PC-9 (cell line): ENCODE data around the gene KLHL17. TPM values are rescaled to one million over a fixed set of nuclear protein-coding genes. Genes with fewer than 3 reads are reported as not detected.
"Not testable (repeated sequence)": the region's sequence is repeated elsewhere in the genome, so short reads cannot be mapped to it uniquely, and the experiment has no call there.

Experiments
- BruUV-seq: library from RNA; stranded (reverse); fragments of 400-500 nt; replicated peaks from 2 replicates; lab custom pipeline; 2021; lab: Mats Ljungman, UMichigan
- CTCF ChIA-PET: fragments of 300-600 bp; sonication (Branson Sonifier 250); formaldehyde crosslinking; loops from one replicate; lab custom pipeline; 2022; ENCODE audit warnings: antibody characterized with exemption; lab: Charles Lee
- POLR2A ChIA-PET: fragments of 300-600 bp; sonication (Branson Sonifier 250); formaldehyde crosslinking; loops from one replicate; lab custom pipeline; 2022; ENCODE audit warnings: antibody characterized with exemption; ENCODE audit not compliant: unreplicated experiment; lab: Charles Lee
- DNase-seq, 2 experiments: peaks; one replicate each; pipeline versions ENCODE4 v3.0.0 to v3.0.0-alpha.2; 2015 to 2022; ENCODE audit warnings: mixed read lengths in 1 of 2
- H2AFZ ChIP-seq: fragments of 200-600 bp; sonication (generic); 2 replicates; pipeline ENCODE4 v1.8.1; 2017; ENCODE audit warnings: antibody characterized with exemption
- H3F3A ChIP-seq: fragments of 200-600 bp; sonication (generic); 2 replicates; pipeline ENCODE4 v1.8.1; 2017; ENCODE audit warnings: antibody characterized with exemption, mild to moderate bottlenecking, low read depth; ENCODE audit not compliant: insufficient read depth
- H3K27ac ChIP-seq: fragments of 200-600 bp; sonication (generic); 2 replicates; pipeline ENCODE4 v1.6.1; 2016; ENCODE audit warnings: mixed run types
- H3K27me3 ChIP-seq: fragments of 200-600 bp; sonication (generic); 2 replicates; pipeline ENCODE4 v1.6.1; 2016; ENCODE audit warnings: low read depth, mixed run types; ENCODE audit not compliant: insufficient read depth
- H3K36me3 ChIP-seq: fragments of 200-600 bp; sonication (generic); 2 replicates; pipeline ENCODE4 v1.6.1; 2016; ENCODE audit warnings: low read depth, mixed run types
- H3K4me1 ChIP-seq: fragments of 200-600 bp; sonication (generic); replicated peaks from 2 replicates; pipeline ENCODE4 v1.6.1; 2016; ENCODE audit warnings: mixed run types; ENCODE audit not compliant: insufficient read depth
- H3K4me2 ChIP-seq: fragments of 200-600 bp; sonication (generic); 2 replicates; pipeline ENCODE4 v1.6.1; 2017; ENCODE audit warnings: mixed run types
- H3K4me3 ChIP-seq: fragments of 200-600 bp; sonication (generic); 2 replicates; pipeline ENCODE4 v1.6.1; 2016; ENCODE audit warnings: mixed run types
- H3K79me2 ChIP-seq: fragments of 200-600 bp; sonication (generic); 2 replicates; pipeline ENCODE4 v1.6.1; 2017; ENCODE audit warnings: low read depth, mixed run types
- H3K9me2 ChIP-seq: fragments of 200-600 bp; sonication (generic); 2 replicates; pipeline ENCODE4 v1.8.1; 2017; ENCODE audit warnings: mild to moderate bottlenecking; ENCODE audit not compliant: insufficient read depth
- H3K9me3 ChIP-seq: fragments of 200-600 bp; sonication (generic); 2 replicates; pipeline ENCODE4 v1.8.1; 2016; ENCODE audit warnings: low read depth; ENCODE audit not compliant: insufficient read depth
- H4K20me1 ChIP-seq: fragments of 200-600 bp; sonication (generic); 2 replicates; pipeline ENCODE4 v1.8.1; 2017; ENCODE audit not compliant: insufficient read depth
- CTCF ChIP-seq: fragments of 200-600 bp; sonication (generic); conservative IDR thresholded peaks from 2 replicates; pipeline ENCODE4 v1.6.1; 2017; ENCODE audit warnings: mixed run types, antibody characterized with exemption, mild to moderate bottlenecking, moderate library complexity
- EZH2 ChIP-seq: fragments of 200-600 bp; sonication (generic); IDR thresholded peaks from 2 replicates; pipeline ENCODE4 v1.8.0; 2017; ENCODE audit warnings: antibody characterized with exemption, low read depth
- intact Hi-C: fragments of 100-400 bp; cut with micrococcal nuclease; formaldehyde crosslinking; loops from one replicate; pipeline ENCODE4 v1.10.0; 2022; ENCODE audit not compliant: unreplicated experiment
- total RNA-seq: library from RNA; stranded (reverse); gene quantifications from 2 replicates; pipeline ENCODE4 v1.2.3, GENCODE V29; 2021

The KLHL17 gene
- total RNA-seq, 1 experiment from 2014 or later: 22.7 TPM

- H3K79me2 ChIP-seq: no peaks in the 10 kb centered on the region
- H3K4me2 ChIP-seq: no peak overlapping the region
- no peak overlapping the region for H2AFZ ChIP-seq
- no peaks in the 10 kb centered on the region for H4K20me1 ChIP-seq
- DNase-seq: no peak
- no peak for TF ChIP-seq CTCF
- no peak for TF ChIP-seq EZH2
- no peak overlapping the region for H3K27ac ChIP-seq
- H3K27me3 ChIP-seq: no peaks in the 10 kb centered on the region
- H3F3A ChIP-seq: peaks cover 8% of the 10 kb centered on the region; the same call in 1 of the 2 replicates
- H3K9me2 ChIP-seq: no peaks in the 10 kb centered on the region
- H3K4me3 ChIP-seq: no peak overlapping the region
- no TSS peak for BruUV-seq
- ChIA-PET POLR2A (no interaction called here), CTCF (no interaction called here)
- H3K36me3 ChIP-seq: no peaks in the 10 kb centered on the region
- no peaks in the 10 kb centered on the region for H3K9me3 ChIP-seq
- intact Hi-C loops: no loop called here
- no peaks in the 10 kb centered on the region for H3K4me1 ChIP-seq
Observed at GRCh38 chr1:991895-992294, 31.5 kb downstream of the KLHL17 start.

DNA sequence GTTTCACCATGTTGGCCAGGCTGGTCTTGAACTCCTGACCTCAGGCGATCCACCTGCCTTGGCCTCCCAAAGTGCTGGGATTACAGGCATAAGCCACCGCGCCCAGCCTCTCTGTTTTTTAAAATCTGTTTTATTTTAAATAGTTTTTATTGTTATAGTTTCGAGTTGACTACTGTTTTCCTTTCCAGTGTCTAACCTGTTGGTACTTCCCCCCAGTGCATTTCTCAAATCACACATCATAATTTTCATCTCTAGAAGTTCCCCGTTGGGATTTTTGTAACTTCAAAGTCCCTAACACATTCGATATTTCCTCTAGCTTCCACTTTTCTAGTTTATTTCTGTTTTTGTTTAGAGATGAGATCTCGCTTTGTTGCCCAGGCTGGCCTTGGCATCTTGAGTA lies 32.0 kb downstream of the KLHL17 start:
- BruUV-seq: no TSS peak
- H3K79me2 ChIP-seq: no peaks in the 10 kb centered on the region
- peaks cover 13% of the 10 kb centered on the region; the same call in 1 of the 2 replicates for H3F3A ChIP-seq
- no peak overlapping the region for H3K27ac ChIP-seq
- H3K4me1 ChIP-seq: no peaks in the 10 kb centered on the region
- no peaks in the 10 kb centered on the region for H3K27me3 ChIP-seq
- no peak for TF ChIP-seq EZH2
- no peak for TF ChIP-seq CTCF
- intact Hi-C loops: no loop called here
- ChIA-PET CTCF (no interaction called here), POLR2A (no interaction called here)
- no peaks in the 10 kb centered on the region for H3K9me3 ChIP-seq
- peaks cover 4% of the 10 kb centered on the region; the same call in 1 of the 2 replicates for H4K20me1 ChIP-seq
- H3K36me3 ChIP-seq: no peaks in the 10 kb centered on the region
- no peak overlapping the region for H2AFZ ChIP-seq
- no peak for DNase-seq
- no peaks in the 10 kb centered on the region for H3K9me2 ChIP-seq
- H3K4me3 ChIP-seq: no peak overlapping the region
- no peak overlapping the region for H3K4me2 ChIP-seq

DNA sequence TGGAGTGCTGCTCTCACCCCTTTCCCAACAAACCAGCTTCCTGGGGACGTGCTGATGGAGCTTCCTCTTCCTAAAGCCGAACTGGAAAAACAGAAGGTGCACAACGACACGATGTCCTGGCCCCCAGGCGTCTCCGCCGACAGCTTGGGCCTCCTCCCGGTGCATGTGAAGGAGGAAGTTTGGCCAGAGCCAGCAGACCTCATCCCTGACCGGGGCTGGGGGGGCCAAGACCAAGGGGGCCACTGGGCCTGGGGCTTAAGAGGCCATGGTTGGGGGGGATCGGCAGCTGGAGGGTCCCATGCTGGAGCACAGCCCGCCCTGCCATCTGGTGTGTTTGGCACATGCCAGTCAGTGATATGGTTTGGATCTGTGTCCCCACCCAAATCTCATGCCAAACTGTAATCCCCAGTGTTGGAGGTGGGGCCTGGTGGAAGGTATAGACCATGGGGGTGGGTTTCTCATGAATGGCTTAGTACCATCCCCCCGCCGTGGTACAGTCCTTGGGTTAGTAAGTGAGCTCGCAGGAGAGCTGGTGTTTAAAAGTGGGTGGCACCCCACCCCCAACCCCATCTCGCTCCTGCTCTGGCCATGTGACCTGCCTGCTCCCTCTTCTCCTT lies 33.1 kb downstream of the KLHL17 start:
- no peak for DNase-seq
- Histone ChIP-seq H3K79me2 (peaks cover 4% of the 10 kb centered on the region; the same call in 1 of the 2 replicates), H3K36me3 (no peaks in the 10 kb centered on the region), H4K20me1 (peaks cover 11% of the 10 kb centered on the region), H2AFZ (no peak overlapping the region), H3K9me2 (no peaks in the 10 kb centered on the region), H3K4me1 (no peaks in the 10 kb centered on the region), H3K4me2 (no peak overlapping the region), H3K9me3 (no peaks in the 10 kb centered on the region), H3K27ac (no peak overlapping the region), H3K4me3 (no peak overlapping the region), H3F3A (peaks cover 13% of the 10 kb centered on the region; the same call in 1 of the 2 replicates), H3K27me3 (no peaks in the 10 kb centered on the region)
- TF ChIP-seq EZH2 (no peak), CTCF (no peak)
- intact Hi-C loops: no loop called here
- POLR2A ChIA-PET: no interaction called here
- CTCF ChIA-PET: no interaction called here
- BruUV-seq: no TSS peak

GRCh38 chr1:994546-994945 lies 34.2 kb downstream of the KLHL17 start:
- H3K27ac ChIP-seq, intact Hi-C loops, H3K4me3 ChIP-seq, H3K36me3 ChIP-seq, H3K27me3 ChIP-seq, CTCF ChIA-PET, H3K4me2 ChIP-seq, POLR2A ChIA-PET, DNase-seq, BruUV-seq, H3K79me2 ChIP-seq, H2AFZ ChIP-seq, H3K4me1 ChIP-seq, H3K9me3 ChIP-seq, H3K9me2 ChIP-seq: not testable (repeated sequence)
- Histone ChIP-seq H4K20me1 (peaks cover 11% of the 10 kb centered on the region), H3F3A (peaks cover 13% of the 10 kb centered on the region; the same call in 1 of the 2 replicates)
